Mesendoderm (in vitro differentiated cells): ENCODE results near the gene GNB1L.

Experiments
- DNase-seq: peaks from one replicate; pipeline ENCODE4 v3.0.0; 2013
- H2AK5ac ChIP-seq: 2 replicates; pipeline ENCODE4 v1.6.1; 2013; ENCODE audit warnings: low read length, inconsistent platforms
- H2BK120ac ChIP-seq: 2 replicates; pipeline ENCODE4 v1.6.1; 2013; ENCODE audit warnings: low read depth, mild to moderate bottlenecking, low read length, moderate library complexity, mixed read lengths
- H2BK15ac ChIP-seq: replicated peaks from 2 replicates; pipeline ENCODE4 v1.6.1; 2013; ENCODE audit warnings: low read depth, mild to moderate bottlenecking, moderate library complexity
- H2BK5ac ChIP-seq: 2 replicates; pipeline ENCODE4 v1.6.1; 2013; ENCODE audit warnings: low read length, inconsistent platforms
- H3K18ac ChIP-seq: 2 replicates; pipeline ENCODE4 v1.6.1; 2013; ENCODE audit warnings: mild to moderate bottlenecking, low read length, mixed read lengths
- H3K23ac ChIP-seq: one replicate; pipeline ENCODE4 v1.6.1; 2013; ENCODE audit warnings: low read length
- H3K27ac ChIP-seq: 2 replicates; pipeline ENCODE4 v1.5.1; 2013; ENCODE audit warnings: low read depth, mild to moderate bottlenecking, inconsistent platforms, low read length, moderate library complexity
- H3K27me3 ChIP-seq: 2 replicates; pipeline ENCODE4 v1.6.1; 2013; ENCODE audit warnings: low read length, control low read depth, mild to moderate bottlenecking, inconsistent platforms; ENCODE audit not compliant: insufficient read depth, poor library complexity
- H3K36me3 ChIP-seq: 2 replicates; pipeline ENCODE4 v1.6.1; 2013; ENCODE audit warnings: low read length, inconsistent platforms; ENCODE audit not compliant: control insufficient read depth, insufficient read depth
- H3K4ac ChIP-seq: one replicate; pipeline ENCODE4 v1.6.1; 2013; ENCODE audit warnings: low read depth, mild to moderate bottlenecking, low read length, moderate library complexity
- H3K4me1 ChIP-seq: 2 replicates; pipeline ENCODE4 v1.6.1; 2013; ENCODE audit warnings: low read depth, low read length, inconsistent platforms; ENCODE audit not compliant: control insufficient read depth
- H3K4me2 ChIP-seq: 2 replicates; pipeline ENCODE4 v1.6.1; 2013; ENCODE audit warnings: low read length
- H3K4me3 ChIP-seq: 2 replicates; pipeline ENCODE4 v1.5.1; 2013; ENCODE audit warnings: mild to moderate bottlenecking, low read length
- H3K56ac ChIP-seq: one replicate; pipeline ENCODE4 v1.6.1; 2013; ENCODE audit warnings: low read length
- H3K79me1 ChIP-seq: 2 replicates; pipeline ENCODE4 v1.6.1; 2013; ENCODE audit warnings: low read length, inconsistent platforms
- H3K79me2 ChIP-seq: 2 replicates; pipeline ENCODE4 v1.6.1; 2013; ENCODE audit warnings: mild to moderate bottlenecking, low read length; ENCODE audit not compliant: control insufficient read depth, insufficient read depth
- H3K9ac ChIP-seq: 2 replicates; pipeline ENCODE4 v1.6.1; 2013; ENCODE audit warnings: low read length, inconsistent platforms
- H4K5ac ChIP-seq: one replicate; pipeline ENCODE4 v1.6.1; 2013; ENCODE audit warnings: low read length
- H4K8ac ChIP-seq: one replicate; pipeline ENCODE4 v1.6.1; 2013; ENCODE audit warnings: low read depth, mild to moderate bottlenecking, control low read depth, low read length, moderate library complexity
- WGBS: extraction: QIAGEN DNeasy Blood & Tissue Kit; methylation state at CpG from one replicate; pipeline ENCODE4 v1.1.7; 2013; ENCODE audit warnings: low lambda C conversion rate, missing lambda C conversion rate; ENCODE audit not compliant: insufficient coverage; ENCODE audit errors: extremely low coverage; 5-methylcytosine and 5-hydroxymethylcytosine counted together

GNB1L gene

GRCh38 chr22:19748139-19748538 is 106.5 kb downstream of the GNB1L start:
- no peak for DNase-seq
- H3K56ac ChIP-seq, result no peak overlapping the region
- H3K36me3 ChIP-seq, result no peaks in the 10 kb centered on the region
- H3K79me1 ChIP-seq, result no peaks in the 10 kb centered on the region
- H3K4me1 ChIP-seq, result peaks cover 4% of the 10 kb centered on the region
- WGBS, result no CpG with 5 or more reads among the region's 4 CpGs
- no peak overlapping the region for H3K23ac ChIP-seq
- H4K8ac ChIP-seq, result no peak overlapping the region
- no peak overlapping the region for H4K5ac ChIP-seq
- H2BK15ac ChIP-seq, result no peak overlapping the region
- H3K18ac ChIP-seq, result no peak overlapping the region
- H3K4me2 ChIP-seq, result no peak overlapping the region
- no peaks in the 10 kb centered on the region for H3K79me2 ChIP-seq
- no peak overlapping the region for H2BK5ac ChIP-seq
- no peak overlapping the region for H3K4ac ChIP-seq
- no peak overlapping the region for H2AK5ac ChIP-seq
- H2BK120ac ChIP-seq, result no peak overlapping the region
- no peaks in the 10 kb centered on the region for H3K27me3 ChIP-seq
- H3K9ac ChIP-seq, result no peak overlapping the region
- H3K4me3 ChIP-seq, result no peak overlapping the region
- no peak overlapping the region for H3K27ac ChIP-seq

- H4K8ac ChIP-seq, result no peak overlapping the region
- no peak overlapping the region for H3K9ac ChIP-seq
- no peak for DNase-seq
- H2BK120ac ChIP-seq, result no peak overlapping the region
- no peaks in the 10 kb centered on the region for H3K36me3 ChIP-seq
- no peaks in the 10 kb centered on the region for H3K27me3 ChIP-seq
- H3K4me3 ChIP-seq, result no peak overlapping the region
- no peak overlapping the region for H3K18ac ChIP-seq
- H2BK15ac ChIP-seq, result no peak overlapping the region
- no CpG with 5 or more reads among the region's 12 CpGs for WGBS
- H3K23ac ChIP-seq, result no peak overlapping the region
- H3K4ac ChIP-seq, result no peak overlapping the region
- H3K4me2 ChIP-seq, result no peak overlapping the region
- peaks cover 4% of the 10 kb centered on the region for H3K4me1 ChIP-seq
- no peak overlapping the region for H3K56ac ChIP-seq
- no peak overlapping the region for H2AK5ac ChIP-seq
- no peak overlapping the region for H4K5ac ChIP-seq
- H3K79me1 ChIP-seq, result no peaks in the 10 kb centered on the region
- no peak overlapping the region for H3K27ac ChIP-seq
- no peak overlapping the region for H2BK5ac ChIP-seq
- no peaks in the 10 kb centered on the region for H3K79me2 ChIP-seq
These were observed 107.1 kb downstream of the GNB1L start for GRCh38 chr22:19747551-19747950.

- Histone ChIP-seq H2AK5ac (no peak overlapping the region), H3K79me2 (no peaks in the 10 kb centered on the region), H4K5ac (no peak overlapping the region), H3K23ac (no peak overlapping the region), H2BK15ac (no peak overlapping the region), H4K8ac (no peak overlapping the region), H3K27me3 (no peaks in the 10 kb centered on the region), H3K56ac (no peak overlapping the region), H3K4me1 (peaks cover 4% of the 10 kb centered on the region), H3K18ac (no peak overlapping the region), H3K36me3 (no peaks in the 10 kb centered on the region), H2BK120ac (no peak overlapping the region), H3K4me3 (no peak overlapping the region), H2BK5ac (no peak overlapping the region), H3K27ac (no peak overlapping the region), H3K79me1 (no peaks in the 10 kb centered on the region), H3K4ac (no peak overlapping the region), H3K9ac (no peak overlapping the region), H3K4me2 (no peak overlapping the region)
- WGBS, result no CpG with 5 or more reads among the region's 13 CpGs
- DNase-seq, result no peak
These were observed 107.9 kb downstream of the GNB1L start for GRCh38 chr22:19746726-19747125.

GRCh38 chr22:19745155-19746101 is 109.2 kb downstream of the GNB1L start:
- Histone ChIP-seq H3K4me1 (peaks cover 4% of the 10 kb centered on the region), H2AK5ac (no peak overlapping the region), H3K4ac (no peak overlapping the region), H3K9ac (no peak overlapping the region), H3K56ac (peak overlapping the region; percentile 68), H3K79me1 (no peaks in the 10 kb centered on the region), H3K36me3 (no peaks in the 10 kb centered on the region), H3K79me2 (no peaks in the 10 kb centered on the region), H2BK5ac (no peak overlapping the region), H4K5ac (no peak overlapping the region), H2BK15ac (no peak overlapping the region), H4K8ac (no peak overlapping the region), H3K4me3 (no peak overlapping the region), H3K4me2 (no peak overlapping the region), H3K18ac (peak overlapping the region; percentile 6), H3K27me3 (no peaks in the 10 kb centered on the region), H3K23ac (no peak overlapping the region), H2BK120ac (no peak overlapping the region), H3K27ac (no peak overlapping the region)
- no CpG with 5 or more reads among the region's 24 CpGs for WGBS
- peak; percentile 72 for DNase-seq

- H3K4ac ChIP-seq, result no peak overlapping the region
- no peak overlapping the region for H3K4me3 ChIP-seq
- no peaks in the 10 kb centered on the region for H3K79me1 ChIP-seq
- H4K8ac ChIP-seq, result no peak overlapping the region
- H3K79me2 ChIP-seq, result no peaks in the 10 kb centered on the region
- no peak overlapping the region for H3K4me2 ChIP-seq
- no peak overlapping the region for H2BK15ac ChIP-seq
- H4K5ac ChIP-seq, result no peak overlapping the region
- no peak for DNase-seq
- H2BK5ac ChIP-seq, result no peak overlapping the region
- H3K4me1 ChIP-seq, result peaks cover 4% of the 10 kb centered on the region
- no peak overlapping the region for H3K18ac ChIP-seq
- H3K9ac ChIP-seq, result no peak overlapping the region
- H3K27me3 ChIP-seq, result no peaks in the 10 kb centered on the region
- no peak overlapping the region for H2BK120ac ChIP-seq
- H3K27ac ChIP-seq, result no peak overlapping the region
- H3K23ac ChIP-seq, result no peak overlapping the region
- H3K56ac ChIP-seq, result no peak overlapping the region
- WGBS, result no CpG with 5 or more reads among the region's 13 CpGs
- H3K36me3 ChIP-seq, result no peaks in the 10 kb centered on the region
- no peak overlapping the region for H2AK5ac ChIP-seq
These were observed 110.2 kb downstream of the GNB1L start for GRCh38 chr22:19744350-19745006.
